Natural killer cell treated with Interleukin-12 subunit alpha and Interleukin-12 subunit beta and Interleukin-15 and Interleukin-18, amount 100 ng/mL, for 72 hours (primary cell): Measurements from ENCODE around the gene FYB1. TPM values are rescaled to one million over a fixed set of nuclear protein-coding genes. Genes with fewer than 3 reads are reported as not detected.
A peak's percentile ranks its signal among the peaks of the same experiment; 100 is the strongest.

Experiments
- ATAC-seq, 2 donors: fragments of 150-1000 bp; cut with Tn5 transposase in 1 of 2; sonication (Bioruptor Pico), chemical (Tn5 transposase) in 1 of 2; 2 replicates each; pipeline ENCODE4 v1.10.0; 2021
- DNase-seq: peaks from one replicate; pipeline ENCODE4 v3.0.0; 2022; ENCODE audit warnings: low spot score
- H3K27ac Mint-ChIP-seq, 2 donors: 1 replicate in 1 of 2; 2 replicates in 1 of 2; pipeline ENCODE4 v1.8.0; 2022; ENCODE audit warnings: mixed read lengths in 2 of 2, mild to moderate bottlenecking in 1 of 2, moderate library complexity in 1 of 2
- H3K27me3 Mint-ChIP-seq, 2 donors: 1 replicate in 1 of 2; 2 replicates in 1 of 2; pipeline ENCODE4 v1.8.0; 2022; ENCODE audit warnings: mixed read lengths in 2 of 2
- H3K36me3 Mint-ChIP-seq: one replicate; pipeline ENCODE4 v1.8.0; 2022; ENCODE audit warnings: mixed read lengths
- H3K4me1 Mint-ChIP-seq, 2 donors: 1 replicate in 1 of 2; 2 replicates in 1 of 2; pipeline ENCODE4 v1.8.0; 2022; ENCODE audit warnings: low read depth in 2 of 2, mixed read lengths in 2 of 2, mild to moderate bottlenecking in 1 of 2
- H3K4me3 Mint-ChIP-seq: one replicate; pipeline ENCODE4 v1.8.0; 2022; ENCODE audit warnings: mixed read lengths
- H3K9me3 Mint-ChIP-seq: 2 replicates; pipeline ENCODE4 v1.8.0; 2022; ENCODE audit warnings: mixed read lengths
- total RNA-seq, 2 donors: library from RNA; stranded (reverse); gene quantifications; one replicate each; pipeline ENCODE4 v1.2.3, GENCODE V29; 2022

Gene FYB1
- total RNA-seq, result 10 to 100 TPM; 71.9 to 72.8 TPM

- DNase-seq, result no peak
- no peaks in the 10 kb centered on the region for H3K36me3 Mint-ChIP-seq
- no peaks in the 10 kb centered on the region for H3K27me3 Mint-ChIP-seq
- peaks cover 59 to 67% of the 10 kb centered on the region in 2 donors for H3K4me1 Mint-ChIP-seq
- no peak for ATAC-seq
- H3K9me3 Mint-ChIP-seq, result no peaks in the 10 kb centered on the region
- peak within 1 kb of the TSS; percentile 47 for H3K4me3 Mint-ChIP-seq
- H3K27ac Mint-ChIP-seq, result peak within 1 kb of the TSS; percentile 45 to 78
Observed at GRCh38 chr5:39219437-39219836, at the start of gene FYB1. TSS of gene FYB1 (minus strand) at chr5:39219563. CDS start at chr5:39202960, 16,603 bp downstream.

DNA sequence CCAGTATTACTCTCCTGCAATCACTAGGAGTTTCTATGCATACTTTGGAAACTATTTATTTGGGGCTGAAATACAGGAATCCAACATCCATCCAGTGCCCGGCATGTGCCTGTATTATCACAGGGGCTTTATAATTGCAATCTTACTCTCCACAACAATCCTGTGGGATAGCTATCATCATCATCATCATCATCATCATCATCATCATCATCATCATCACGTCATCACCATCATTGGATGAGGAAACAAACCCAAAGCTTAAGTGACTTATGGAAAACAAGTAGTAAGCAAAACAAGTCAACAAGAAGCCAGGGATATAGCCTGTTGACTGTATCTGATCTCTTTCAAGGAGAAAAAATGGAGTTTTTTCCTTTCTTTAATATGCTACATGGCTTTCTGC, 47.8 kb upstream of the FYB1 start:
- H3K4me3 Mint-ChIP-seq, result peak overlapping the region; percentile 70
- peak overlapping the region; percentile 78 to 88 for H3K27ac Mint-ChIP-seq
- peaks cover 49 to 75% of the 10 kb centered on the region in 2 donors for H3K4me1 Mint-ChIP-seq
- ATAC-seq, result no peak
- no peaks in the 10 kb centered on the region for H3K9me3 Mint-ChIP-seq
- DNase-seq, result no peak
- H3K36me3 Mint-ChIP-seq, result no peaks in the 10 kb centered on the region
- no peaks in the 10 kb centered on the region for H3K27me3 Mint-ChIP-seq

DNA sequence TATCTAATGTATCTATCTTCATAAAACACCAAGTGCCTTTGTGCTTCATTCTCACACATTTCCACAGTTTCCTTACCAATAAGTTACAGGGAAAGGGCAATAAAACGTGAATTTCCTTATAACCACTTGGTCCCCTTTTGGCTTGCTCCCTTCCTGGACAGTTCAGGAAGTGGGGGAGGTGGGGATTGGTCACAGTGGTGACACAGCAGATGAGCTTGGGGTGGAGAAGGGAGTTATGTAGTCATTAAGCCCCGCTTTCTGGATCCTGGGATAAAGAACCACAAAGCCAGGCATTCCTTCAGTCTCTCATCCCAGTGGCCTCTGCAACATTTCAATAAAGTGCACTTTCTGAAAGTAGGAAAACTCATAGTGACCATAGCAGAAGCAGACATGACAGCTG, 47.1 kb upstream of the FYB1 start:
- Mint-ChIP-seq H3K4me3 (peak overlapping the region; percentile 70), H3K27me3 (no peaks in the 10 kb centered on the region), H3K36me3 (no peaks in the 10 kb centered on the region), H3K4me1 (peaks cover 46 to 75% of the 10 kb centered on the region in 2 donors), H3K27ac (peak overlapping the region; percentile 78 to 88), H3K9me3 (no peaks in the 10 kb centered on the region)
- DNase-seq (no peak), ATAC-seq (no peak)

DNA sequence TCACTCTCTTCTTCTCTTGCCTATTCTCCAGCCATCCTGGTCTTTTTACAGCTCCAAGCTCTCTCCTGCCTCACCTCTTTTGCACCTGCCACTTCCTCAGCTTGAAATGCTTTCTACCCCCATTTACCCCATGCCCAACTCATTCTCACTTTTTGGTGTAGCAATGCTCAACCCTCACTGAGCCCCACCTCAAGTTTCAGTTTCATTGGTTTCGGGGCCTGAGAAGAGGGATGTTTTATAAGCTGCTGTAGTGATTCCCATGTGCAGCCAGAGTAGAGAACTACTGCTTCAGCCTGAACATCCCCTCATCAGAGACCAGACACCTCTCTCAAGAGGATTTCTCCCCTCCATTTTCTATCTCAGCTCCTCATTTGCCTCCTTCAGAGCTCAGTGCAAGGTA, 45.2 kb upstream of the FYB1 start:
- H3K4me3 Mint-ChIP-seq, result peak overlapping the region; percentile 72

DNA sequence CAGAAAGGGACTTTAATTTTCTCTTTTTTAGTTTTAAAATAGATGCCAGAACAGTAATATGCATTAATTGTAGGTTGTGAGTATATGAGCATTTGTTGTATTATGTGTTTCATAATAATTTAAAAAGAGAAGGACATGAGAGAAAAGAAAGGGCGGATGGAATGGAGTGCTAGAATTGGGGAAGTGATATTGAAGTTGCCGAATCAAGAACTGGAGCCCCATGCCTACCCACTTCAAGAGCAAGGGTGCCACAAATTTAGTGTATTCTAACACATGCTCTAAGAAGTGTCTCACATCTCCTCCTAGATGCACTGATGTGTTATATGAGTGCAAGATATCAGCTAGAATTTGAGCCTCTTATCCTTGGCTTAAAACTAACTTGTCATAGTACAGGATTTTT, 43.6 kb upstream of the FYB1 start:
- Mint-ChIP-seq H3K9me3 (no peaks in the 10 kb centered on the region), H3K36me3 (no peaks in the 10 kb centered on the region), H3K4me1 (peaks cover 58 to 84% of the 10 kb centered on the region in 2 donors), H3K27me3 (no peaks in the 10 kb centered on the region), H3K4me3 (peak overlapping the region; percentile 2), H3K27ac (peak overlapping the region; percentile 32 to 80)
- DNase-seq (no peak), ATAC-seq (no peak)

More for the DNA sequence above, 45.2 kb upstream of the FYB1 start:
- Mint-ChIP-seq H3K9me3 (no peaks in the 10 kb centered on the region), H3K27me3 (no peaks in the 10 kb centered on the region), H3K27ac (peak overlapping the region; percentile 54 to 77), H3K4me1 (peaks cover 52 to 78% of the 10 kb centered on the region in 2 donors), H3K36me3 (no peaks in the 10 kb centered on the region)
- DNase-seq, result peak; percentile 74
- ATAC-seq, result peak; percentile 85 to 91

- H3K4me1 Mint-ChIP-seq, result peaks cover 64 to 88% of the 10 kb centered on the region in 2 donors
- ATAC-seq, result no peak
- DNase-seq, result no peak
- H3K27me3 Mint-ChIP-seq, result no peaks in the 10 kb centered on the region
- peak overlapping the region in 1 of 2 donors; percentile 80 for H3K27ac Mint-ChIP-seq
- H3K36me3 Mint-ChIP-seq, result no peaks in the 10 kb centered on the region
- H3K4me3 Mint-ChIP-seq, result no peak overlapping the region
- H3K9me3 Mint-ChIP-seq, result no peaks in the 10 kb centered on the region
Observed at GRCh38 chr5:39260095-39260494, 40.7 kb upstream of the FYB1 start.

- Mint-ChIP-seq H3K36me3 (no peaks in the 10 kb centered on the region), H3K4me3 (peak overlapping the region; percentile 22), H3K27ac (peak overlapping the region; percentile 59 to 63), H3K4me1 (peaks cover 60 to 82% of the 10 kb centered on the region in 2 donors), H3K9me3 (no peaks in the 10 kb centered on the region), H3K27me3 (no peaks in the 10 kb centered on the region)
- ATAC-seq, result no peak
- DNase-seq, result no peak
Observed at GRCh38 chr5:39257554-39257953, 38.2 kb upstream of the FYB1 start.

- DNase-seq, result peak; percentile 69
- H3K27ac Mint-ChIP-seq, result peak overlapping the region; percentile 59 to 63
- peaks cover 59 to 73% of the 10 kb centered on the region in 2 donors for H3K4me1 Mint-ChIP-seq
Observed at GRCh38 chr5:39256477-39257235, 37.3 kb upstream of the FYB1 start.

DNA sequence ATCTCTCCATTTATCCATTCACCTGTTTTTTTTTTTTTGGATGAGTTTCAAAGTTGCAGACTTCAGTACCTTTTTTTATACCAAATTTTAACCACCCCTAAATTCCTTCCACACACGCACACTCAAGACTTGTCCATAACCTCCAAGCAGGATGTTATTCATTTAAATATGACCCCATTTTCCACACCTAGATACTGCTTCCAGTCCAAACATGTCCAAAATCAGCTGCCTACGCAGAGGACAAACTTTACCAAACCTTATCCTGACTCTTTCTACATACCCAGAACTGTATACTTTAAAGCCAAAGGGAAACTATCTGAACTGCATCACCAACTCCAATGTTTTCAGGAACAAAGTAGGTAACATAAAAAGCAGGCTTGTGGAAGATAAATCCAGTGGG, 36.0 kb upstream of the FYB1 start:
- Mint-ChIP-seq H3K4me1 (peaks cover 52 to 67% of the 10 kb centered on the region in 2 donors), H3K27me3 (no peaks in the 10 kb centered on the region), H3K4me3 (peak overlapping the region; percentile 68), H3K27ac (peak overlapping the region; percentile 59 to 63), H3K36me3 (peaks cover 9% of the 10 kb centered on the region), H3K9me3 (no peaks in the 10 kb centered on the region)
- DNase-seq (no peak), ATAC-seq (no peak)

More at GRCh38 chr5:39256477-39257235, 37.3 kb upstream of the FYB1 start:
- Mint-ChIP-seq H3K9me3 (no peaks in the 10 kb centered on the region), H3K4me3 (peak overlapping the region; percentile 68), H3K27me3 (no peaks in the 10 kb centered on the region), H3K36me3 (no peaks in the 10 kb centered on the region)
- peak; percentile 92 to 96 for ATAC-seq

GRCh38 chr5:39254671-39255070, 35.3 kb upstream of the FYB1 start:
- no peaks in the 10 kb centered on the region for H3K27me3 Mint-ChIP-seq
- H3K27ac Mint-ChIP-seq, result peak overlapping the region; percentile 2 to 33
- no peak overlapping the region for H3K4me3 Mint-ChIP-seq
- peaks cover 17% of the 10 kb centered on the region for H3K36me3 Mint-ChIP-seq
- peaks cover 51 to 66% of the 10 kb centered on the region in 2 donors for H3K4me1 Mint-ChIP-seq
- H3K9me3 Mint-ChIP-seq, result peaks cover 4% of the 10 kb centered on the region
- ATAC-seq (no peak), DNase-seq (no peak)

GRCh38 chr5:39253196-39253595, 33.8 kb upstream of the FYB1 start:
- Mint-ChIP-seq H3K4me1 (peaks cover 46 to 62% of the 10 kb centered on the region in 2 donors), H3K27ac (no peak overlapping the region), H3K36me3 (peaks cover 23% of the 10 kb centered on the region), H3K4me3 (no peak overlapping the region), H3K9me3 (peaks cover 8% of the 10 kb centered on the region), H3K27me3 (no peaks in the 10 kb centered on the region)
- ATAC-seq (no peak), DNase-seq (no peak)

- Mint-ChIP-seq H3K36me3 (peaks cover 29% of the 10 kb centered on the region), H3K27me3 (no peaks in the 10 kb centered on the region), H3K4me1 (peaks cover 35 to 49% of the 10 kb centered on the region in 2 donors), H3K9me3 (peaks cover 8% of the 10 kb centered on the region), H3K4me3 (no peak overlapping the region), H3K27ac (peak overlapping the region; percentile 36 to 76)
- no peak for DNase-seq
- ATAC-seq, result peak in 1 of 2 donors; percentile 77
Observed at GRCh38 chr5:39249564-39250274, 30.4 kb upstream of the FYB1 start.

DNA sequence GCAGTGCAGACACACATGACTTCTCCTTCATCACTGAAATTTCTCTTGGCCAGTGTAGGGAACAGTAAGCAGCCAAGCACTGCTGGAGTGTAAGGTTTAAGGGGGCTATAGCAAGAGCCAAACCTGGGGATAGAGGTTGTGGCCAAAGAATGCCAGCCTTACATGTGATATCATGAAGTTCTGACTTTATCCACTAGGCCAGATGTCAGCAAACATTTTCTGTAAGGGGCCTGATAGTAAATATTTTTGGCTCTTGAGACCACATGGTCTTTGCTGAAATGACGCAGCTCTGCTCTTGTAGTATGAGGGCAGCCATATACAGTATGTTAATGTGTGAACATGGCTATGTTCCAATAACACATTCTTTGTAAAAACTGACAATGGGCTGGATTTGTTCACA, 29.7 kb upstream of the FYB1 start:
- ATAC-seq (no peak), DNase-seq (no peak)
- Mint-ChIP-seq H3K27me3 (no peaks in the 10 kb centered on the region), H3K9me3 (peaks cover 8% of the 10 kb centered on the region), H3K4me1 (peaks cover 31 to 51% of the 10 kb centered on the region in 2 donors), H3K4me3 (no peak overlapping the region), H3K36me3 (peaks cover 29% of the 10 kb centered on the region), H3K27ac (peak overlapping the region; percentile 36 to 76)

DNA sequence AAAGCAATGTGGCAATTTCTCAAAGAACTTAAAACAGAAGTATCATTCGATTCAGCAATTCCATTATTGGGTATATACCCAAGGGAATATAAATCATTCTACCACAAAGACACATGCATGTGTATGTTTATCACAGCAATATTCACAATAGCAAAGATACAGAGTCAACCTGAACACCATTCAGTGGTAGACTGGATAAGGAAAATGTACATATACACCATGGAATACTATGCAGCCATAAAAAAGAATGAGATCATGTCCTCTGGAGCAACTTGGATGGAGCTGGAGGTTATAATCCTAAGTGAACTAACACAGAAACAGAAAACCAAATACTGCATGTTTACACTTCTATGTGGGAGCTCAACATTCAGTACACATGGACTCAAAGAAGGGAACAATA, 21.4 kb upstream of the FYB1 start:
- ATAC-seq (no peak), DNase-seq (no peak)
- Mint-ChIP-seq H3K4me3 (no peak overlapping the region), H3K27me3 (no peaks in the 10 kb centered on the region), H3K4me1 (peaks cover 32 to 49% of the 10 kb centered on the region in 2 donors), H3K9me3 (peaks cover 6% of the 10 kb centered on the region), H3K36me3 (peaks cover 30% of the 10 kb centered on the region), H3K27ac (peak overlapping the region in 1 of 2 donors; percentile 61)
